Activated naive CD4-positive, alpha-beta T cell treated with anti-CD3 and anti-CD28 coated beads for 36 hours (primary cell): ENCODE results near the gene SYNGR1. TPM values are rescaled to one million over a fixed set of nuclear protein-coding genes. Genes with fewer than 3 reads are reported as not detected.

Experiments
- CTCF ChIA-PET: fragments of 350-600 bp; sonication (Branson Sonifier 250); formaldehyde crosslinking; loops from one replicate; lab custom pipeline; 2021; ENCODE audit warnings: antibody characterized with exemption; lab: Charles Lee
- DNase-seq: peaks from one replicate; pipeline ENCODE4 v3.0.0-alpha.2; 2020
- H3K27ac Mint-ChIP-seq: one replicate; pipeline ENCODE4 v1.8.0; 2021; ENCODE audit warnings: mild to moderate bottlenecking, mixed read lengths
- H3K27me3 Mint-ChIP-seq: one replicate; pipeline ENCODE4 v1.8.0; 2021; ENCODE audit warnings: low read depth, mixed read lengths
- H3K36me3 Mint-ChIP-seq: one replicate; pipeline ENCODE4 v1.8.0; 2021; ENCODE audit warnings: low read depth, mixed read lengths
- H3K4me1 Mint-ChIP-seq: one replicate; pipeline ENCODE4 v1.8.0; 2021; ENCODE audit warnings: low read depth, mixed read lengths
- H3K4me3 Mint-ChIP-seq: one replicate; pipeline ENCODE4 v1.8.0; 2021; ENCODE audit warnings: mild to moderate bottlenecking, moderate library complexity, mixed read lengths
- H3K9me3 Mint-ChIP-seq: one replicate; pipeline ENCODE4 v1.8.0; 2021; ENCODE audit warnings: mixed read lengths
- intact Hi-C: fragments of 100-400 bp; cut with micrococcal nuclease; formaldehyde crosslinking; loops from one replicate; pipeline ENCODE4 v1.15.1; 2023
- total RNA-seq, 2 experiments: library from RNA; stranded (reverse); gene quantifications; one replicate each; pipeline ENCODE4 v1.2.3, GENCODE V29; 2021

SYNGR1 gene
- total RNA-seq, 2 experiments from 2014 or later, result 0.27 to 0.29 TPM

DNA sequence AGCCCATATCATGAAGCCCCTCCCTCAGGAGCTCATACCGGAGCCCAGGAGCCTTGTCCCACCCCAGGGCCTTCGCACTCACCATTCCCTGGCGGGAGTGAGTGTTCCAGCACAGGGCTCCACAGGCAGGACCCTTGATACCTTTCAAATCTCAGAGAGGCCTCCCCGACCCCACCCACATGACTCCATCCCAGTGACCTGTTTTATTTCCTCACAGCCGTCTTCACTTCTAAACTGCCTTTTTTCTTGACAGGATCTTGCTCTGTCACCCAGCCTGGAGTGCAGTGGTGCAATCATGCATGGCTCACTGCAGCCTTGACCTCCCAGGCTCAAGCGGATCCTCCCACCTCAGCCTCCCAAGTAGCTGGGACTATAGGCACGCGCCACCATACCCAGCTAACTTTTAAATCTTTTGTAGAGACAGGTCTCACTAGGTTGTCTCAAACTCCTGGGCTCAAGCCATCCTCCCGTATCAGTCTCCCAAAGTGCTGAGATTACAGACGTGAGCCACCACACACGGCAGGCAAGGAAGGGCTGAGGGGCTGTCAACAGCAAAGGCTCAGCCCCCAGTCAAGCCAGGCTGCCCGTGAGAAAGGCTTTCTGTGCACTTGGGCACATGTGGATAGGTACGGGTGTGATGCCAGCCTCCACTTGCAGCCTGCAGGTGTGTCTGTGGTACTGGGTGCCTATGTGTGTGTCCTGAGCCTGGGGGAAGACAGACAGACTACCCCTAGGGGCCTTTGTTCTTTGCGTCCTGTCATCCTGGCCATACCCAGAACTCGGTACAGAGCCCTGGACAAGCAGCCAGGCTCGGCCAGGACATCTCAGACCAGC, 39.7 kb upstream of the SYNGR1 start:
- H3K4me1 Mint-ChIP-seq, result peaks cover 7% of the 10 kb centered on the region
- peaks cover 33% of the 10 kb centered on the region for H3K36me3 Mint-ChIP-seq
- no peak overlapping the region for H3K27ac Mint-ChIP-seq
- H3K4me3 Mint-ChIP-seq, result no peak overlapping the region
- CTCF ChIA-PET, result interaction anchor here (0.6 to 4.3 kb wide), 9 partner anchors 8 to 219 kb away, joined by 3 to 63 read pairs (median 4); no protein-coding TSS in a partner anchor
- no peaks in the 10 kb centered on the region for H3K9me3 Mint-ChIP-seq
- no peaks in the 10 kb centered on the region for H3K27me3 Mint-ChIP-seq
- intact Hi-C loops, result loop anchor here (2.0 to 5.0 kb wide), 2 partner anchors 69 to 88 kb away; no protein-coding TSS in a partner anchor
- no peak for DNase-seq

DNA sequence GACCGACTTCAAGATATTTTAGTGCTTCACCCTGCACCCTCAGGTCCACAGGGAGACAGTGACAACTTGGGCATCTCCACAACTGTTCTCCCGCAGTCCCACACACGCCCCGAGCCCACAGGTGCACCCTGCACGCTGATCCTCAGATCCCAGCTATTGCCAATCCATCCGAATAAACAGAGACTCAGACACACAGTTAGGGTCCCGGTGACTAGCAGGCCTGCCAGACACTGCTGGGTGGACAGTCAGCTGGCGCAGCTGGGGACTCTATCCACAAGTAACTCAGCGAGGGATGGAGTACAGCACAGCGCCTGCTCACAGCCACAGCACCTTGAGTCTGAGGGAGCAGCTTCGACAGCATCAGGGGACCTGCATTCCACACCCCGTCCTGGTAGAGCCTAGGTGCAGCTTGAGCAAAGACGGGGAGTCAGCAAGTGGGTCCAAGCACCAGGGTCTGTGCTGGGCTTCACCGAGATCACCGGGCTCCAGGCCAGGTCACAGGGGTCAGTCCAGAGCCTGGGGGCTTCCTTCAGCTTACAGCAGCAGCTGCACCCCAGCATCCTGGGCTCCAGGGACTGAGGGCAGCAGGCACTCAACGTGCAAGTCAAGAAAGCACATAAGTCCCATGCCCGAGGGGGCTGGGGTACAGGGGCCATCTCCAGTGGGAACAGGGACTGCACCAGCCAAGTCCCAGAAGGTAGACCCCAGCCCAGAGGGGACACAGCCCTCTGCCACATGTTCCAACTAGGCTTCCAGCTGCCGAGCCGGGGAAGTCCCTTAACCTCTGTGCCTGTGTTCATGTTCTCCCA, 38.0 kb upstream of the SYNGR1 start:
- DNase-seq, result no peak

DNA sequence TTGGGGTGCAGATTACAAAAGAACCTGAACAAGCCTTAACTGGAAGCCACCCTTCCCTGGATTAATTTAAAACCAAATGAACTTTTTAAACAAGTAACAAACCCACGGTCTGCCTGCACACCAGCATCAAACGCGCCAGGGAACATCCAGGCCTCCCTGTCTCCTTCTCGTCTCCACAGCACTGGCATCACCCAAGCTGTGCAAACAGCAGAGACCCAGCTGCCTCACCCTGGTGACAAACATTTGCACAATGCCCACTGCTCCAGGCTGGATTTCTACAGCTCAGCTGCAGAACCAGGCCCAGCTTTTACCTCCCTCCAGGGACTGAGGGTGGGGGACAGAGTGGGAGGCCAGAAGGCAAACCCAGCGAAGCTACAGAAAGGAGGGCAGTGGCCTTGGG, 37.4 kb upstream of the SYNGR1 start:
- Mint-ChIP-seq H3K27ac (no peak overlapping the region), H3K4me1 (peaks cover 30% of the 10 kb centered on the region), H3K27me3 (no peaks in the 10 kb centered on the region), H3K36me3 (peaks cover 55% of the 10 kb centered on the region), H3K4me3 (no peak overlapping the region), H3K9me3 (no peaks in the 10 kb centered on the region)
- intact Hi-C loops, result no loop called here
- CTCF ChIA-PET, result interaction anchor here (1.2 to 4.3 kb wide), 4 partner anchors 141 to 543 kb away, joined by 3 to 63 read pairs (median 4); no protein-coding TSS in a partner anchor
- DNase-seq, result no peak

More for the DNA sequence above, 38.0 kb upstream of the SYNGR1 start:
- Mint-ChIP-seq H3K36me3 (peaks cover 49% of the 10 kb centered on the region), H3K4me3 (no peak overlapping the region), H3K27me3 (no peaks in the 10 kb centered on the region), H3K4me1 (peaks cover 24% of the 10 kb centered on the region), H3K9me3 (no peaks in the 10 kb centered on the region), H3K27ac (peak overlapping the region; percentile 55)
- intact Hi-C loops, result loop anchor here (1.0 to 2.0 kb wide), 2 partner anchors 71 to 140 kb away; no protein-coding TSS in a partner anchor
- CTCF ChIA-PET, result interaction anchor here (0.6 to 4.3 kb wide), 12 partner anchors 8 to 543 kb away, joined by 3 to 63 read pairs (median 3); partner anchors contain the start of gene RPL3

DNA sequence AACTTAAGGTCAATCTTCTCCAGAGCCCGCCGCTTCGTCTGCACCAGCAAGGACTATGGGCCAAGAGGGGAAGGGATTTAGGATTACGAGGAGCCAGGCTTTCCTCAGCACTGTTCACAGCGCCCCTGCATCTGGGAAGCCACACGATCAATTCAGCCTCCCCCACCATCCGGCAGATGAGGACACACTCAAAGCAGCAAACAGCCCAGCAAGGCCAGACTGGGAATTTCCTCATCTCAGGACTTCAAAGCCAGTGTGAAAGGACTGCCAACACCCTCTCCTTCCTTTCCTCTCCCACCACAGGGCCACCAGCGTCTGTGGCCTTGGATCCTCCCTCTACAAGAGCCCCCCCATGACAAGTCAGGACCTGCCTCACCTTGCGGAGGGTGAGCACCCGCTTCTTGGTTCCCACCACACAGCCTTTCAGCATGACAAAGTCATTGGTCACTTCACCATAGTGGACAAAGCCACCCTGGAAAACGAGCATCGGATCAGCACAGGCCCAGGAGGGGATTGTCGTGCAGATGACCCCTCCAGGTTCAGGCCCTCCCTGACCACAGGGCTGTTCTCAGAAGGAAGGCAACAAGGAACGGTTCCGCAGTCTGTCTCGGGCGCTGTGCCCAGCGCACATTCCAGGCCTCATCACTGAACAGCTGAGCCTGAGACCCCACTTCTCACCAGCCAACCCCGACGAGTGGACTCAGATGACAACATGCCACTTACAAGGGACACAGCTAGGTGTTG, 36.4 kb upstream of the SYNGR1 start:
- Mint-ChIP-seq H3K27ac (peak overlapping the region; percentile 61), H3K36me3 (peaks cover 65% of the 10 kb centered on the region), H3K9me3 (no peaks in the 10 kb centered on the region), H3K27me3 (no peaks in the 10 kb centered on the region), H3K4me1 (peaks cover 40% of the 10 kb centered on the region), H3K4me3 (no peak overlapping the region)
- no peak for DNase-seq
- CTCF ChIA-PET, result interaction anchor here (1.2 to 1.4 kb wide), 2 partner anchors 18 to 178 kb away, joined by 3 to 5 read pairs; no protein-coding TSS in a partner anchor
- intact Hi-C loops, result no loop called here

- Mint-ChIP-seq H3K36me3 (peaks cover 75% of the 10 kb centered on the region), H3K4me1 (peaks cover 41% of the 10 kb centered on the region)
- DNase-seq, result no peak
Measured at GRCh38 chr22:39314251-39314971, 35.4 kb upstream of the SYNGR1 start.

GRCh38 chr22:39315389-39315788, 34.4 kb upstream of the SYNGR1 start:
- Mint-ChIP-seq H3K27me3 (no peaks in the 10 kb centered on the region), H3K4me1 (peaks cover 41% of the 10 kb centered on the region), H3K4me3 (peak overlapping the region; percentile 42), H3K9me3 (no peaks in the 10 kb centered on the region), H3K36me3 (peaks cover 76% of the 10 kb centered on the region), H3K27ac (peak overlapping the region; percentile 65)
- CTCF ChIA-PET, result interaction anchor here (0.7 to 1.2 kb wide), 7 partner anchors 12 to 292 kb away, joined by 3 to 10 read pairs (median 3); no protein-coding TSS in a partner anchor
- intact Hi-C loops, result loop anchor here (5.0 kb wide), 2 partner anchors 303 to 558 kb away; partner anchors contain the start of genes APOBEC3C and SUN2
- DNase-seq, result no peak

More at GRCh38 chr22:39314251-39314971, 35.4 kb upstream of the SYNGR1 start:
- Mint-ChIP-seq H3K4me3 (no peak overlapping the region), H3K27ac (no peak overlapping the region), H3K9me3 (no peaks in the 10 kb centered on the region), H3K27me3 (no peaks in the 10 kb centered on the region)
- intact Hi-C loops, result no loop called here
- CTCF ChIA-PET, result interaction anchor here (0.6 to 1.2 kb wide), 6 partner anchors 17 to 616 kb away, joined by 3 to 10 read pairs (median 4); no protein-coding TSS in a partner anchor

DNA sequence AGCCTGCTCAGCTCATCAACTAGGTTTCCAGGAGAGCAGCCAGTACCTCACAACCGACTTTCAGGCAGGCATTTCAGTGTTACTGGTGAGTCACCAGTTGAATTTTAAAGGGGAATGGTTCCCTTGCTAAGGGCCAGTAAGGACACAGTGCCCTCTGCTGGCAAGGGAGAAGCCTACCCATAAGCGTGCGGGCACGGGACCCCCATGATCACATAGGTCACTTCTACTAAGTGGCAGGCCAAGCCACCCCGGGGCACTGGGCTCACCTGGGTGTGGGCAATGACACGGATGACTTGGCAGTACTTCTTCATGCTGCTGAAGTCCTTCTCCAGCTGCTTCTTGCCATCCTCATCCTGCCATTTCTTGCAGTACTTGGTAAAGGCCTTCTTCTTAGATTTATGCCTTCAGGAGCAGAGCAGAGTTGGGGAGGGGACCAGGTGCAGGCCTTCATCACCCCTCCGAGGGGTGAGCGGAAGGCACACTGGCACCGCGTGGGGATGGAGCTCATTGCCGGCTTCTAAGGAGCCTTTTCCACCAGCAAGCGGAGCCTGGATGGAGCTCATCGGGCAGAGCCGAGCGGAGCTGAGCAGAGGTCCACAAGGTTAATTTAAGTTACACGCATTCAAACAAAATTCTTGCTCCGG, 33.2 kb upstream of the SYNGR1 start:
- peaks cover 74% of the 10 kb centered on the region for H3K36me3 Mint-ChIP-seq
- no peaks in the 10 kb centered on the region for H3K27me3 Mint-ChIP-seq
- peak overlapping the region; percentile 99 for H3K4me3 Mint-ChIP-seq
- H3K4me1 Mint-ChIP-seq, result peaks cover 44% of the 10 kb centered on the region
- peak overlapping the region; percentile 100 for H3K27ac Mint-ChIP-seq
- intact Hi-C loops, result loop anchor here (5.0 kb wide), 2 partner anchors 304 to 559 kb away; partner anchors contain the start of genes APOBEC3C and SUN2
- no peaks in the 10 kb centered on the region for H3K9me3 Mint-ChIP-seq
- CTCF ChIA-PET, result interaction anchor here (0.6 to 4.7 kb wide), 16 partner anchors 9 to 343 kb away, joined by 3 to 36 read pairs (median 3); no protein-coding TSS in a partner anchor
- DNase-seq, result peak; percentile 91

- Mint-ChIP-seq H3K27me3 (no peaks in the 10 kb centered on the region), H3K27ac (peak overlapping the region; percentile 100), H3K4me1 (peaks cover 44% of the 10 kb centered on the region), H3K9me3 (no peaks in the 10 kb centered on the region), H3K36me3 (peaks cover 69% of the 10 kb centered on the region), H3K4me3 (peak overlapping the region; percentile 99)
- DNase-seq, result no peak
- intact Hi-C loops, result loop anchor here (5.0 kb wide), 2 partner anchors 305 to 560 kb away; partner anchors contain the start of genes APOBEC3C and SUN2
- CTCF ChIA-PET, result interaction anchor here (0.7 to 4.7 kb wide), 12 partner anchors 8 to 343 kb away, joined by 3 to 36 read pairs (median 3); no protein-coding TSS in a partner anchor
Measured at GRCh38 chr22:39317084-39317774, 32.6 kb upstream of the SYNGR1 start.

GRCh38 chr22:39317775-39318506, 31.9 kb upstream of the SYNGR1 start:
- Mint-ChIP-seq H3K4me3 (peak overlapping the region; percentile 99), H3K27ac (peak overlapping the region; percentile 100), H3K27me3 (no peaks in the 10 kb centered on the region), H3K9me3 (no peaks in the 10 kb centered on the region), H3K36me3 (peaks cover 63% of the 10 kb centered on the region), H3K4me1 (peaks cover 44% of the 10 kb centered on the region)
- DNase-seq, result no peak
- intact Hi-C loops, result loop anchor here (5.0 kb wide), 2 partner anchors 306 to 561 kb away; partner anchors contain the start of genes APOBEC3C and SUN2
- CTCF ChIA-PET, result interaction anchor here (0.6 to 4.7 kb wide), 11 partner anchors 8 to 344 kb away, joined by 3 to 36 read pairs (median 3); partner anchors contain the start of gene TAB1
